Erythroblast (primary cell): ENCODE results near the gene GPC6.

Source experiments
- GATA1 ChIP-seq: IDR thresholded peaks from 2 replicates; pipeline ENCODE4 v1.6.1; 2011; ENCODE audit warnings: low read depth, mild to moderate bottlenecking, control low read depth, low read length, moderate library complexity
- POLR2A ChIP-seq: IDR thresholded peaks from 2 replicates; pipeline ENCODE4 v1.6.1; 2011; ENCODE audit warnings: mild to moderate bottlenecking, low read length

GRCh38 chr13:93900731-93901130, 674.1 kb downstream of the GPC6 start:
- no peak for TF ChIP-seq POLR2A
- TF ChIP-seq GATA1 = no peak
